GM19324 (cell line): ENCODE measurements around the gene GNAQ.
"Not testable (repeated sequence)": the region's sequence is repeated elsewhere in the genome, so short reads cannot be mapped to it uniquely, and the experiment has no call there.

ENCODE experiments used
- ATAC-seq: cut with Tn5 transposase; IDR thresholded peaks from one replicate; pipeline ENCODE4 v1.9.1; 2021; ENCODE audit warnings: mild to moderate bottlenecking, moderate library complexity; ENCODE audit not compliant: unreplicated experiment, low FRiP score

Gene GNAQ

GRCh38 chr9:77719321-77719720 is 312.3 kb downstream of the GNAQ start:
- ATAC-seq, result no peak

DNA sequence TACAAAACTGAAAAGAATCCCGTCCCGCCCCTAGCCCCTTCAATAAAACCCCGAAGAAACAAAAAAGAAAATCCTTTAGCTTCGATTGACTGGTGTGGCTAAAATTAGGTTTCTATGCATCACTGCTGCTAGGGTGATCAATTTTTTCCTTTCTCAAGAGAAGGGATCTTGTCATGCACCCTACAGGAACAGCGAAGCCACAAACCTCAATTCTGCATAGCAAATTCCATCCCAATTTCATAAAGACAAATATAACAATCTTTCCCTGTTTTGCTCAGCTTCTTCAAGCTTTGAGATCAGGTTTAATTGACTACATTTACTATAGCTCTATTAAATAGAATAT is 313.3 kb downstream of the GNAQ start:
- not testable (repeated sequence) for ATAC-seq

- ATAC-seq, result not testable (repeated sequence)
Observed at GRCh38 chr9:77717608-77718297, 313.9 kb downstream of the GNAQ start.

DNA sequence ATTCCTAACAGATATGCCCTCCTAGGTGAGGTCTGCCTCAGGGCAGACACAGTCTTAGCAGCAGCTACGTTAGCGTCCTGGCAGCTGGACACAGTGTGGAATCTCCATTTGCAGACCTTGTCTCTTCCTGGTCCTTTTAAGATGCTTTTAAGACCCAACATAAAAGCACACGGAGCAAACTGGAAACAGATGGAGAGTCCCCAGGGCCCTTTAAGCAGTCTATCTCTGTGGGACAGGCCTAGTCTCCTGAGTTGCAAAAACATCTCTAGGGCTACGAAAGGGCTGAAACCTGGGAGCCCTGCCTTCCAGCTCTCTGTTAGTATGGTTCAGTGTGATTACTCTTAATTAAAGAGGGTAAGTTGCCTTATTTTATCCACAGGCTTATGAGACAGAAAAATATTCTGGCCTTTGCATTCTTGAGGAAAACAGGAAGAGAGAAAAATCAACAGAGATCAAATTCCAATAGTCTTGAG is 317.5 kb downstream of the GNAQ start:
- no peak for ATAC-seq

- ATAC-seq, result no peak
Observed at GRCh38 chr9:77712533-77713130, 319.0 kb downstream of the GNAQ start.

GRCh38 chr9:77710965-77711648 is 320.5 kb downstream of the GNAQ start:
- no peak for ATAC-seq

DNA sequence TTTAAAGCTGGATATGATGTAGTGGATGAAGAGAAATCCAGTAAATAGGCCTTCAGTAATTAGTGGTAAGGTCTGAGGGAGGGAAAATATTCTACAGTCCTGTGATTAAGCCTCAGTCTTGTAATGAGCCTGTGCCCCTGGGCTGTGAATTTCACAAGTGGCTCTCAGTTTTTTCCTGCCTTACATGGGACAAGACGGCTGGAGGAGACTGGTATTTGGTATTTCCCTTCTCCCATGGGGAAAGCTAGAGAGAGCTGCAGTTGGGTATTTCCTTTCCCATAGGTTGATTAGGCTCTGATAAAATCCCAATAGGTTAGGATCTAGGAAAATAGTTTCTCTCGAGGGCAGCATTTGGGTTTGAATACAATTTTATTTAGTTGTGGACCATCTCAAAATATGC is 321.3 kb downstream of the GNAQ start:
- ATAC-seq, result no peak

DNA sequence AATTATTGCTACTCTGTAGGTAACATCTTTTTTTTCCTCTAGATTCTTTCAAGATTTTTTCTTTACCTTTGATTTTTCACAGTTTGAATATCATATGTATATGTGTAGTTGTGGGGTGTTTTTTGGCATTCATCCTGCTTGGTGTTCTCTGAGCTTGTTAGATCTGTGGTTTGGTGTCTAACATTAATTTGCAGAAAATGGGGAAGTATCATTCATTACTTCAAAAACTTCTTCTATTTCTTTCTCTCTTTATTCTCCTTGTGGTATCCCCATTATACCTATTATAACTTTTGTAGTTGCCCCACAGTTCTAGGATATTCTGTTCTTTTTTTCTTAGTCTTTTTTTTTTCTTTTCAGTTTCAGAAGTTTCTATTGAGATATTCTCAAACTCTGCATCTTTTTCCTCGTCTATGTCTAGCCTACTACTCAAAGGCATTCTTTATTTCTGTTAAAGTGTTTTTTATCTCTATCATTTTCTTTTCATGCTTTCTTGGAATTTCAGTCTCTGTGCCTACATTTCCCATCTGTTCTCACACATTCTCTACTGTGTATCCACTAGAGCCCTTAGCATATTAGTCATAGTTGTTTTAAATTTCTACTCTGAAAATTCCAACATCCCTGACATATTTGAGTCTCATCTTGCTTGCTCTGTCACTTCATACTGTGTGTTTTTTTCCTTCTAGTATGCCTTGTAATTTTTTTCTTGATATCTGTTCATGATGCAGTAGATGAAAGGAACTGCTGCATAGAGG is 323.4 kb downstream of the GNAQ start:
- ATAC-seq, result no peak

GRCh38 chr9:77707383-77708063 is 324.1 kb downstream of the GNAQ start:
- ATAC-seq, result no peak

GRCh38 chr9:77705636-77706035 is 326.0 kb downstream of the GNAQ start:
- ATAC-seq, result no peak

DNA sequence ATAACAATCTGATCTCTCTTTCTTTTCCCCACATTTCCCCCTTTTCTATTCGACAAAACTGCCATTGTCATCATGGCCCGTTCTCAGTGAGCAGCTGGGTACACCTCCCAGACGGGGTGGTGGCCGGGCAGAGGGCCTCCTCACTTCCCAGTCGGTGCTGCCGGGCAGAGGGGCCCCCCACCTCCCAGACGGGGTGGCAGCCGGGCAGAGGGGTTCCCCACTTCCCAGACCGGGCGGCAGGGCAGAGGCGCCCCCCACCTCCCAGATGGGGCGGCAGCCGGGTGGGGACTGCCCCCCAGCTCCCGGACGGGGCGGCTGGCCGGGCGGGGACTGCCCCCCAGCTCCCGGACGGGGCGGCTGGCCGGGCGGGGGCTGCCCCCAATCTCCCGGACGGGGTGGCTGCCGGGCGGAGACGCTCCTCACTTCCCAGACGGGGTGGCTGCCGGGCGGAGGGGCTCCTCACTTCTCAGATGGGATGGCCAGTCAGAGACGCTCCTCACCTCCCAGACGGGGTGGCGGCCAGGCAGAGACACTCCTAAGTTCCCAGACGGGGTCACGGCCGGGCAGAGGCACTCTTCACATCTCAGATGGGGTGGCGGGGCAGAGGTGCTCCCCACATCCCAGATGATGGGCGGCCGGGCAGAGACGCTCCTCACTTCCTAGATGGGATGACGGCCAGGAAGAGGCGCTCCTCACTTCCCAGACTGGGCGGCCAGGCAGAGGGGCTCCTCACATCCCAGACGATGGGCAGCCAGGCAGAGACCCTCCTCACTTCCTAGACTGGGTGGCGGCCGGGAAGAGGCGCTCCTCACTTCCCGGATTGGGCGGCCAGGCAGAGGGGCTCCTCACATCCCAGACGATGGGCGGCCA is 328.9 kb downstream of the GNAQ start:
- not testable (repeated sequence) for ATAC-seq

GRCh38 chr9:77697238-77697984 is 334.2 kb downstream of the GNAQ start:
- ATAC-seq, result no peak

GRCh38 chr9:77690723-77691122 is 340.9 kb downstream of the GNAQ start:
- ATAC-seq, result not testable (repeated sequence)

- ATAC-seq, result not testable (repeated sequence)
Observed at GRCh38 chr9:77690119-77690518, 341.5 kb downstream of the GNAQ start.

DNA sequence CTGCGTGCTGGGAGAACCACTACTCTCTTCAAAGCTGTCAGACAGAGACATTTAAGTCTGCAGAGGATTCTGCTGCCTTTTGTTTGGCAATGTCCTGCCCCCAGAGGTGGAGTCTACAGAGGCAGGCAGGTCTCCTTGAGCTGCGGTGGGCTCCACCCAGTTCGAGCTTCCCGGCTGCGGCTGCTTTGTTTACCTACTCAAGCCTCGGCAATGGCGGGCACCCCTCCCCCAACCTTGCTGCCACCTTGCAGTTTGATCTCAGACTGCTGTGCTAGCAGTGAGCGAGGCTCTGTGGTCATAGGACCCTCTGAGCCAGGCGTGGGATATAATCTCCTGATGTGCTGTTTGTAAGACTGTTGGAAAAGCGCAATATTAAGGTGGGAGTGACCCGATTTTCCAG is 343.9 kb downstream of the GNAQ start:
- not testable (repeated sequence) for ATAC-seq

GRCh38 chr9:77680581-77680980 is 351.0 kb downstream of the GNAQ start:
- no peak for ATAC-seq

GRCh38 chr9:77679661-77680368 is 351.8 kb downstream of the GNAQ start:
- no peak for ATAC-seq

GRCh38 chr9:77679088-77679487 is 352.5 kb downstream of the GNAQ start:
- ATAC-seq, result no peak
